NCI-H1694 (cell line): ENCODE measurements around the gene AGBL4.

Source experiments
- DNase-seq: peaks from one replicate; lab custom pipeline; 2025; lab: John Stamatoyannopoulos, UW

The AGBL4 gene

GRCh38 chr1:49185450-49185980 lies 838.2 kb downstream of the AGBL4 start:
- no peak for DNase-seq

GRCh38 chr1:49183489-49183888 lies 840.3 kb downstream of the AGBL4 start:
- DNase-seq = no peak

- DNase-seq = no peak
Measured at GRCh38 chr1:49181033-49181432, 842.7 kb downstream of the AGBL4 start.

- DNase-seq = no peak
Measured at GRCh38 chr1:49171941-49172593, 851.7 kb downstream of the AGBL4 start.

GRCh38 chr1:49166031-49166430 lies 857.7 kb downstream of the AGBL4 start:
- no peak for DNase-seq

GRCh38 chr1:49163031-49163430 lies 860.7 kb downstream of the AGBL4 start:
- DNase-seq = no peak

GRCh38 chr1:49160677-49161076 lies 863.1 kb downstream of the AGBL4 start:
- no peak for DNase-seq

GRCh38 chr1:49136738-49137251 lies 887.0 kb downstream of the AGBL4 start:
- no peak for DNase-seq

- no peak for DNase-seq
Measured at GRCh38 chr1:49125746-49126145, 898.0 kb downstream of the AGBL4 start.

- DNase-seq = no peak
Measured at GRCh38 chr1:49111931-49112330, 911.8 kb downstream of the AGBL4 start.

GRCh38 chr1:49106445-49106844 lies 917.3 kb downstream of the AGBL4 start:
- no peak for DNase-seq

GRCh38 chr1:49104575-49104974 lies 919.2 kb downstream of the AGBL4 start:
- no peak for DNase-seq

GRCh38 chr1:49102752-49103151 lies 921.0 kb downstream of the AGBL4 start:
- DNase-seq = no peak

GRCh38 chr1:49098866-49099265 lies 924.9 kb downstream of the AGBL4 start:
- no peak for DNase-seq

- DNase-seq = no peak
Measured at GRCh38 chr1:49086327-49086726, 937.4 kb downstream of the AGBL4 start.

GRCh38 chr1:49085079-49085478 lies 938.7 kb downstream of the AGBL4 start:
- DNase-seq = no peak

- DNase-seq = no peak
Measured at GRCh38 chr1:49060766-49061165, 963.0 kb downstream of the AGBL4 start.

GRCh38 chr1:49059087-49059486 lies 964.7 kb downstream of the AGBL4 start:
- no peak for DNase-seq

GRCh38 chr1:49052102-49052501 lies 971.7 kb downstream of the AGBL4 start:
- DNase-seq = peak; percentile 88

GRCh38 chr1:49051647-49052046 lies 972.1 kb downstream of the AGBL4 start:
- DNase-seq = peak; percentile 55

- no peak for DNase-seq
Measured at GRCh38 chr1:49050041-49050440, 973.7 kb downstream of the AGBL4 start.

GRCh38 chr1:49048188-49048587 lies 975.6 kb downstream of the AGBL4 start:
- DNase-seq = peak; percentile 78

GRCh38 chr1:49046305-49046704 lies 977.4 kb downstream of the AGBL4 start:
- no peak for DNase-seq

- DNase-seq = peak; percentile 81
Measured at GRCh38 chr1:49045371-49045770, 978.4 kb downstream of the AGBL4 start.
